GM21390 (cell line): ENCODE measurements around the gene SLC25A23.

Experiments used
- ATAC-seq: cut with Tn5 transposase; IDR thresholded peaks from one replicate; pipeline ENCODE4 v1.9.1; 2021; ENCODE audit not compliant: unreplicated experiment

The SLC25A23 gene

GRCh38 chr19:6425732-6426620 lies 33.6 kb downstream of the SLC25A23 start:
- ATAC-seq, result no peak

- peak; percentile 82 for ATAC-seq
Observed at GRCh38 chr19:6424939-6425731, 34.5 kb downstream of the SLC25A23 start.

GRCh38 chr19:6424195-6424938 lies 35.2 kb downstream of the SLC25A23 start, which contains the start of gene KHSRP:
KHSRP (minus strand) TSS chr19:6424811; CDS start chr19:6424701, 110 bp downstream.
- no peak for ATAC-seq

- ATAC-seq, result no peak
Observed at GRCh38 chr19:6423499-6424194, 35.9 kb downstream of the SLC25A23 start.

GRCh38 chr19:6421075-6422014 lies 38.2 kb downstream of the SLC25A23 start:
- ATAC-seq, result no peak

- no peak for ATAC-seq
Observed at GRCh38 chr19:6418562-6418932, 41.0 kb downstream of the SLC25A23 start.

- ATAC-seq, result no peak
Observed at GRCh38 chr19:6417713-6418561, 41.7 kb downstream of the SLC25A23 start.

GRCh38 chr19:6416658-6417405 lies 42.8 kb downstream of the SLC25A23 start:
- no peak for ATAC-seq

GRCh38 chr19:6415591-6416190 lies 43.9 kb downstream of the SLC25A23 start:
- ATAC-seq, result no peak

- no peak for ATAC-seq
Observed at GRCh38 chr19:6414793-6415590, 44.6 kb downstream of the SLC25A23 start.

GRCh38 chr19:6413721-6414643 lies 45.6 kb downstream of the SLC25A23 start:
- no peak for ATAC-seq

- ATAC-seq, result no peak
Observed at GRCh38 chr19:6413291-6413690, 46.3 kb downstream of the SLC25A23 start.

- no peak for ATAC-seq
Observed at GRCh38 chr19:6412447-6413091, 47.0 kb downstream of the SLC25A23 start.

GRCh38 chr19:6412061-6412446 lies 47.5 kb downstream of the SLC25A23 start:
- no peak for ATAC-seq

GRCh38 chr19:6409346-6409745 lies 50.2 kb downstream of the SLC25A23 start:
- ATAC-seq, result no peak
